Glutamatergic neuron (in vitro differentiated cells): Measurements from ENCODE around the gene FCGR3B. TPM values are rescaled to one million over a fixed set of nuclear protein-coding genes. Genes with fewer than 3 reads are reported as not detected.
"Not testable (repeated sequence)": the region's sequence is repeated elsewhere in the genome, so short reads cannot be mapped to it uniquely, and the experiment has no call there.

Experiments
- DNase-seq: peaks from one replicate; pipeline ENCODE4 v3.0.0; 2022
- H3K27ac Mint-ChIP-seq: one replicate; pipeline ENCODE4 v1.8.0; 2020; ENCODE audit warnings: mild to moderate bottlenecking, mixed read lengths, inconsistent platforms; ENCODE audit not compliant: unreplicated experiment
- H3K27me3 Mint-ChIP-seq: one replicate; pipeline ENCODE4 v1.8.0; 2020; ENCODE audit warnings: mild to moderate bottlenecking, moderate library complexity, mixed read lengths, inconsistent platforms; ENCODE audit not compliant: unreplicated experiment
- H3K36me3 Mint-ChIP-seq: one replicate; pipeline ENCODE4 v1.8.0; 2020; ENCODE audit warnings: mild to moderate bottlenecking, mixed read lengths, inconsistent platforms; ENCODE audit not compliant: unreplicated experiment
- H3K4me1 Mint-ChIP-seq: one replicate; pipeline ENCODE4 v1.8.0; 2020; ENCODE audit warnings: mild to moderate bottlenecking, low read depth, mixed read lengths, inconsistent platforms; ENCODE audit not compliant: unreplicated experiment
- H3K4me3 Mint-ChIP-seq: one replicate; pipeline ENCODE4 v1.8.0; 2020; ENCODE audit warnings: mild to moderate bottlenecking, mixed read lengths, inconsistent platforms; ENCODE audit not compliant: unreplicated experiment
- H3K9me3 Mint-ChIP-seq: one replicate; pipeline ENCODE4 v1.8.0; 2020; ENCODE audit warnings: mild to moderate bottlenecking, moderate library complexity, mixed read lengths, inconsistent platforms; ENCODE audit not compliant: unreplicated experiment
- CTCF ChIP-seq: fragments of 200-600 bp; sonication (generic); IDR thresholded peaks from one replicate; pipeline ENCODE4 v1.5.0; 2021; ENCODE audit not compliant: partially characterized antibody, unreplicated experiment
- long read RNA-seq: library from polyadenylated mRNA; unstranded; transcript quantifications from one replicate; pipeline ENCODE4 v2.0.0, GENCODE V29; 2020; ENCODE audit not compliant: unreplicated experiment
- total RNA-seq: library from RNA; stranded (reverse); fragmentation: NEBNext Ultra II Directional; extraction: Animal tissue kit (Norgen Biotek cat#: 25700); gene quantifications from one replicate; pipeline ENCODE4 v1.2.1, GENCODE V29; 2021; ENCODE audit not compliant: unreplicated experiment

Gene FCGR3B
- not detected for total RNA-seq
- long read RNA-seq, result 0 reads

DNA sequence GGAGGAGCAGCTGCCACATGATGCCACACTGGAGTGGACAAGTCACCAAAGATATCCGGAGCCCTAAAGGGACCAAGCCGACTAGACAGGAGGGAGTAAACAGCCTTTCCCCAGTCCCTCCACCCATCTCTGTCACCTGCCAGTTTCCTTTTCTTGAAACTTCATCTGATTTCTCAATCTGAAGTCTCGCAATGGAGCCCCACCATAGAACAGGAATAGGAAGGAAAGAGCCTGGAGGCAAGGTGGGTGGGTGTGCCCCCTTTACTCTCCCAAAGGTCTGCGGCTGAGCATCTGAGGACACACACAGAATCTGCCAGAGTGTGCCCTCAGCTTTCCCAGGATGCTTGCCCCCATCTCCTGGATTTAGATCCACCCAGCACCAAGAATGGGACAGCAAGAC is at the start of gene FCGR3B:
Gene FCGR3B (minus strand): TSS at position 101 of the 400 bp plus-strand sequence. CDS start 82 bp downstream, at position 19.
- Mint-ChIP-seq H3K27me3 (no peaks in the 10 kb centered on the region), H3K4me3 (no peak within 1 kb of the TSS), H3K4me1 (no peaks in the 10 kb centered on the region), H3K9me3 (no peaks in the 10 kb centered on the region), H3K27ac (no peak within 1 kb of the TSS), H3K36me3 (no peaks in the 10 kb centered on the region)
- DNase-seq, result no peak
- no peak for TF ChIP-seq CTCF

GRCh38 chr1:161678500-161678899 is 47.5 kb upstream of the FCGR3B start:
- no peak overlapping the region for H3K27ac Mint-ChIP-seq
- no peak for TF ChIP-seq CTCF
- H3K4me1 Mint-ChIP-seq, result no peaks in the 10 kb centered on the region

DNA sequence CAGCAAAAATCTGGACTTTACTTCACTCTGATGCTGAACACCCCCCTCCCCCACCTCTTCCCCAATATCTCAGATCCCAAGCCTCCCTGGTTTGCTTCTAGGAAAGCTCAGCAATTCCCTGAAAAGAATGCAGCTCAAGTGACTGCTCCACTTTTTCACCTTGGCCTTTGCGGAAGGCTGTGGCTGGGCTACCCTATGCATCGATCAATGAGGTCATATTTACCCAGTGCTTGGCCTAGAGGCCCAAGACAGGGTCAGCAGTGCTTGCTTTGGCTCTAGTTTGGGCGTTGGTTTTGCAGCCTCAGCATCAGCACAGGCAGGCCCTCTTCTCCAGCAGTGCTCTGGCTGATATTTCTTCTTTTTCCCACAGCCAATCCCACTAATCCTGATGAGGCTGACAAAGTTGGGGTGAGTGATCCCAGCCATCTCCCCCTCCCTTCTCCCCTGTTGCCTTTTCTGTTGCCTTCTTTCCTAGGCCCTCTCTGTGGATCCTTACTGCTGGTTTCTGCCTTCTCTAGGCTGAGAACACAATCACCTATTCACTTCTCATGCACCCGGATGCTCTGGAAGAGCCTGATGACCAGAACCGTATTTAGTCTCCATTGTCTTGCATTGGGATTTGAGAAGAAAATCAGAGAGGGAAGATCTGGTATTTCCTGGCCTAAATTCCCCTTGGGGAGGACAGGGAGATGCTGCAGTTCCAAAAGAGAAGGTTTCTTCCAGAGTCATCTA is 46.1 kb upstream of the FCGR3B start:
- Mint-ChIP-seq H3K27ac (no peak overlapping the region), H3K36me3 (no peaks in the 10 kb centered on the region), H3K9me3 (no peaks in the 10 kb centered on the region), H3K27me3 (peaks cover 3% of the 10 kb centered on the region), H3K4me3 (no peak overlapping the region), H3K4me1 (no peaks in the 10 kb centered on the region)
- no peak for DNase-seq
- TF ChIP-seq CTCF, result no peak

More at GRCh38 chr1:161678500-161678899, 47.5 kb upstream of the FCGR3B start:
- peaks cover 3% of the 10 kb centered on the region for H3K27me3 Mint-ChIP-seq
- H3K9me3 Mint-ChIP-seq, result no peaks in the 10 kb centered on the region
- no peak overlapping the region for H3K4me3 Mint-ChIP-seq
- no peaks in the 10 kb centered on the region for H3K36me3 Mint-ChIP-seq
- DNase-seq, result no peak

DNA sequence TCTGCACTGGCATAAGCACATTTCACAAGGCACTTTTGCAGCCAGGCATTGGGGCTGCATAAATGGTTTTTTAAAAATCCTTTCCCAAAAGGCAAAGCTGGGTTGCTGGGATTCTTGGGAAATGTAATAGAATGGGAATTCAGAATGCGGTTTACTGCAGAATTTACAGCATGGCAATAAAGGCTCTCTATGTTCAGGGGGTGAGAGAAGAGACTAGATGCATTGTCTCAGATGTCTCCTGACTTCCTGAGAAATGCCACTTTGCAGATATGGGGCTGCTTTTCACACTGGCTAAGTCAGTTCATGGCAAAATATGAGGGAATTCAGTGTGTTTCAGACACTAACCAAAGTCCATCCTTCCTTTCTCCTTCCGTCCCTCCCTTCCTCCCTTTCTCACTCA is 45.5 kb upstream of the FCGR3B start:
- no peak for TF ChIP-seq CTCF
- no peak overlapping the region for H3K4me3 Mint-ChIP-seq
- H3K4me1 Mint-ChIP-seq, result peaks cover under 1% of the 10 kb centered on the region
- DNase-seq, result no peak
- H3K27ac Mint-ChIP-seq, result no peak overlapping the region
- peaks cover 3% of the 10 kb centered on the region for H3K27me3 Mint-ChIP-seq
- H3K36me3 Mint-ChIP-seq, result no peaks in the 10 kb centered on the region
- H3K9me3 Mint-ChIP-seq, result no peaks in the 10 kb centered on the region

DNA sequence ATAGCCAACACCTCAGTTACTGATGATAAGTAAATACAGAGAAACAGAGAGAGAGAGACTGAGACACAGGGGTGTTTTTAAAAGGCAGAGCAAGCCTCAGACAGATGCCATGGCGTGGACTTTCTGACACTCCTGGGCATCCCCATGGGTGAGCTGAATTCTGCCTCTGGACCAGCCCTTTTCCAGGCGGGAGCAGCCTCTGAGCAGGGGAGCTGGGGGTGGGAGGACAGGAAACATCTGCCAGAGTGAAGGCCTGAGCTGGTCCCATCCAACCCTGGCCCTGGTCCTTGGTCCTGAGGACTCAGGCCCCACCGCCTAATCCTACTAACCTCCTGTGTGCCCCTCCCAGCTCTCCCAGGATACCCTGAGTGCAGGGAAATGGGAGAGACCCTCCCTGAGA is 43.9 kb upstream of the FCGR3B start:
- H3K36me3 Mint-ChIP-seq, H3K27ac Mint-ChIP-seq, H3K9me3 Mint-ChIP-seq, H3K27me3 Mint-ChIP-seq, DNase-seq, H3K4me1 Mint-ChIP-seq, H3K4me3 Mint-ChIP-seq: not testable (repeated sequence)

DNA sequence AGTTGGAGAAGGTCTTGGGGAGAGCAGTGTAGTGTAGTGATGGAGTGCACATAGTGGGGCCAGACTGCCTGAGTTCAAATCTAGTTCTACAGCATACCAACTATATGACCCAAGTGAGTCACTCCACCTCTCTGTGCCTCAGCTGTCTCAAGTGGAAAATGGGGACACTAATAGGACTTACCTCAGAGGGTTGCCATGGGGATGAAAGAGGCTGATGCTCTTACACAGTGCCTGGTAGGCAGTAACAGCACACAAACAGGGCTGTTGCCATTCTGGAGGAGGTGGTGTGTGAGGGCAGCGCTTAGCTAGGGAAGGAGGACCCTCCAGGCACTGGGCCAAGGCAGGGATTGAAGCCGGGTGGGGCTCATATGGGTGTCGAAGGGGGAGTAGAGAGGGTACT is 43.5 kb upstream of the FCGR3B start:
- not testable (repeated sequence) for H3K36me3 Mint-ChIP-seq, H3K4me3 Mint-ChIP-seq, H3K9me3 Mint-ChIP-seq, H3K27me3 Mint-ChIP-seq, H3K27ac Mint-ChIP-seq, DNase-seq, H3K4me1 Mint-ChIP-seq

DNA sequence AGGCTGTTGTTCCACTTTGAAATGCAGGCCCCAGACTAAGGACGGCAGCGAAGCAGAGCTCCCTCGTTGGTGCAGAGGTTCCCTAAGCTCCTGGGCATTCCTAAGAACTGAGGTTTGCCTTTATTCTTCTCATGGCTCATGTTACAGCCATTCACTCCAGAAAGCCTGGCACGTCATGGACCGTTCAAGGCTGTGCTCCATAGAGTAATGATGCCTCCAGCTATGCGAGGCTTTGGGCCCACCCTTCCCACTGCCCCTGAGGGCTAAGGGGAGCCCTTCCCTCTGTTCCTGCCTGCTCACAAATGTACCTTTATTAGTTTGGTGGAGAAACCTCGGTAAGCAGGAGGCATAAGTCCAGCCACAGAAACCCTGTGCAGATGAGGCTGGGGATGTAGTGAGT is 42.5 kb upstream of the FCGR3B start:
- not testable (repeated sequence) for H3K27me3 Mint-ChIP-seq, DNase-seq, H3K27ac Mint-ChIP-seq, H3K4me1 Mint-ChIP-seq, H3K4me3 Mint-ChIP-seq, H3K36me3 Mint-ChIP-seq, H3K9me3 Mint-ChIP-seq

DNA sequence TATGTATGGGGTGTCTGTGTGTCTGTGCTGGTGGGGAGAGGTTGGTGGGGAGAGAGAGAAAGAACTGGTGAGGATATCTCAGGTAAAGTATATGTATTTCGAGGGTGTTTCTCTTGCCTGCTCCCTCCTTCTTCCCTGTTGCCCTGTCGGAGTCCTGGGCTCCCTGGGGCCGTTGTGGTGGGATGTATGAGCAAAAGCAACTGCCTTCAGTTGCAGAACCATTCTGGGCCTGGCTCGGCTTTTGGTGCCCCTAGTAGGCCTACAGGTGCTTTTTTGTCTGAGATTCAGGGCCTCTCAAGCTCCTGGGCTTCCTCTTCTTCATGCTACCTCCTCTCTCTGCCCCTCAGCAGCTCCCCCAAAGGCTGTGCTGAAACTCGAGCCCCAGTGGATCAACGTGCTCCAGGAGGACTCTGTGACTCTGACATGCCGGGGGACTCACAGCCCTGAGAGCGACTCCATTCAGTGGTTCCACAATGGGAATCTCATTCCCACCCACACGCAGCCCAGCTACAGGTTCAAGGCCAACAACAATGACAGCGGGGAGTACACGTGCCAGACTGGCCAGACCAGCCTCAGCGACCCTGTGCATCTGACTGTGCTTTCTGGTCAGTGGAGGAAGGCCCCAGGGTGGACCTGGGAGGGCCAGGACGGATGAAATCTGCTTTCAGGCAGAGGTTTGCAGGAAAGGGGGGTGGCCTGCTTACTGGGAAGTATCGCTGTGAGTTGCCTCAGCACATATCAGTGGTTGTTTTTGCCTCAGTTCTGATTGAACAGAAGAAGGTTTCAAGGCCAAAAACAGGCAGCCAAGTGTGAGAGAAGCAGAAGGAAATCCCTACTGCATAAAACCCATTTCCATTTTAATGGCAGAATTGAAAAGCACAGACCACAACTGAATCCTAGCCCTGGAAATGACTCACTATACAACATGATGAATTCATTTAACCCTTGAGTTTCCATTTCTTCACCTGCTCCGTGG is 40.4 kb upstream of the FCGR3B start:
- not testable (repeated sequence) for DNase-seq, H3K27me3 Mint-ChIP-seq, H3K27ac Mint-ChIP-seq, H3K36me3 Mint-ChIP-seq, H3K9me3 Mint-ChIP-seq, H3K4me1 Mint-ChIP-seq
- H3K4me3 Mint-ChIP-seq, result peak overlapping the region; percentile 21
